Measurements from ENCODE around the gene HLA-DRB1.

GRCh38 chr6:32603222-32603621 lies 13.6 kb upstream of the HLA-DRB1 start:
- TF ChIP-seq CTCF (IDR thresholded peaks at IDR 0.05) (no peak), POLR2A (IDR thresholded peaks at IDR 0.05) (no peak)
